ENCODE measurements around the gene MED31. TPM values are rescaled to one million over a fixed set of nuclear protein-coding genes. Genes with fewer than 3 reads are reported as not detected.
A peak's percentile ranks its signal among the peaks of the same experiment; 100 is the strongest.

Gene MED31
- total and polyA plus RNA-seq, 2 of the 13 experiments (the other 11 are each of a cell fraction or from before 2014, with no cell fraction given): 19.0 to 20.9 TPM

DNA sequence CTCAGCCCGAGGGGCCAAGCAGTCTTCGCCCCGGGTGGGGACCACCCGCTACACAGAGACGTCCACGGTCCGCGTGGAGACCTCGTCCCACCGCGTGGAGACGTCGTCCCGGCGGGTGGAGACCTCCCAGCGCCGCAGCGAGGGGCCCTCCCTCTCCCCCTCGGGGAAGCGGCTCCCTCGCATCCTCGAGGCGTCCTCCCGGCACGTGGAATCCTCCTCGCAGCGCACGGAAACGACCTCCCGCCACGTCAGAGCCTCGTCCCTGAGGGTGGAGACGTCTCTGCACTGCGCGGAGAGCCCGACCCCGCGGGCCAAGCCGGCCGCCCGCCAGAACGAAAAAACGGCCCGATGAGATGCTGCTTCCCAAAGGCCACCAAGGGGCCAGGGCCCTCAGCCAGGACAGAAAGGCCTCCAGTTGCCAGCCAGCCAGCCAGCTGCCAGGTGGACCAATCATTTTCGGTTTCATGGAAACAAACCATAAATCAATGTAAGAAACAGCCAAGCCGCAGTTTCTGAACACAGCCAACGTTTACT lies 581 bp upstream of the MED31 start (continued):
- TF ChIP-seq ZNF17 (CRISPR knock-in tag; IDR thresholded peaks at IDR 0.05) (no peak), ZNF225 (CRISPR knock-in tag; IDR thresholded peaks at IDR 0.05) (peak; percentile 99), HNRNPH1 (optimal IDR thresholded peaks at IDR 0.05; ENCODE audit: low read depth, low read length) (no peak), NPAS2 (CRISPR knock-in tag; IDR thresholded peaks at IDR 0.05; ENCODE audit: borderline replicate concordance) (no peak), SYNCRIP (IDR thresholded peaks at IDR 0.05; ENCODE audit: insufficient read depth, low read depth, low read length) (no peak), SP1 (IDR thresholded peaks at IDR 0.05) (no peak), SP1 (CRISPR knock-in tag; IDR thresholded peaks at IDR 0.05) (no peak), ZNF841 (CRISPR knock-in tag; IDR thresholded peaks at IDR 0.05; ENCODE audit: borderline replicate concordance) (peak; percentile 85), SMAD1 (CRISPR knock-in tag; IDR thresholded peaks at IDR 0.05; ENCODE audit: borderline replicate concordance, low read depth) (peak; percentile 84; the same call in 1 of the 2 replicates), ZNF83 (CRISPR knock-in tag; IDR thresholded peaks at IDR 0.05; ENCODE audit: borderline replicate concordance) (peak; percentile 93), ZSCAN29 (CRISPR knock-in tag; conservative IDR thresholded peaks at IDR 0.05) (no peak), ZNF354B (CRISPR knock-in tag; IDR thresholded peaks at IDR 0.05) (0 out of 2 replicates have a peak, but pooled peaks have one; percentile 89)
- TF ChIP-seq, protein P1, sequence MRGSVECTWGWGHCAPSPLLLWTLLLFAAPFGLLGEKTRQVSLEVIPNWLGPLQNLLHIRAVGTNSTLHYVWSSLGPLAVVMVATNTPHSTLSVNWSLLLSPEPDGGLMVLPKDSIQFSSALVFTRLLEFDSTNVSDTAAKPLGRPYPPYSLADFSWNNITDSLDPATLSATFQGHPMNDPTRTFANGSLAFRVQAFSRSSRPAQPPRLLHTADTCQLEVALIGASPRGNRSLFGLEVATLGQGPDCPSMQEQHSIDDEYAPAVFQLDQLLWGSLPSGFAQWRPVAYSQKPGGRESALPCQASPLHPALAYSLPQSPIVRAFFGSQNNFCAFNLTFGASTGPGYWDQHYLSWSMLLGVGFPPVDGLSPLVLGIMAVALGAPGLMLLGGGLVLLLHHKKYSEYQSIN (CRISPR knock-in tag; IDR thresholded peaks at IDR 0.05; ENCODE audit: borderline replicate concordance): no peak
- TF ChIP-seq, protein P2, sequence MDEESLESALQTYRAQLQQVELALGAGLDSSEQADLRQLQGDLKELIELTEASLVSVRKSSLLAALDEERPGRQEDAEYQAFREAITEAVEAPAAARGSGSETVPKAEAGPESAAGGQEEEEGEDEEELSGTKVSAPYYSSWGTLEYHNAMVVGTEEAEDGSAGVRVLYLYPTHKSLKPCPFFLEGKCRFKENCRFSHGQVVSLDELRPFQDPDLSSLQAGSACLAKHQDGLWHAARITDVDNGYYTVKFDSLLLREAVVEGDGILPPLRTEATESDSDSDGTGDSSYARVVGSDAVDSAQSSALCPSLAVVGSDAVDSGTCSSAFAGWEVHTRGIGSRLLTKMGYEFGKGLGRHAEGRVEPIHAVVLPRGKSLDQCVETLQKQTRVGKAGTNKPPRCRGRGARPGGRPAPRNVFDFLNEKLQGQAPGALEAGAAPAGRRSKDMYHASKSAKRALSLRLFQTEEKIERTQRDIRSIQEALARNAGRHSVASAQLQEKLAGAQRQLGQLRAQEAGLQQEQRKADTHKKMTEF (CRISPR knock-in tag; IDR thresholded peaks at IDR 0.05): peak; percentile 93
- TF ChIP-seq, protein P3, sequence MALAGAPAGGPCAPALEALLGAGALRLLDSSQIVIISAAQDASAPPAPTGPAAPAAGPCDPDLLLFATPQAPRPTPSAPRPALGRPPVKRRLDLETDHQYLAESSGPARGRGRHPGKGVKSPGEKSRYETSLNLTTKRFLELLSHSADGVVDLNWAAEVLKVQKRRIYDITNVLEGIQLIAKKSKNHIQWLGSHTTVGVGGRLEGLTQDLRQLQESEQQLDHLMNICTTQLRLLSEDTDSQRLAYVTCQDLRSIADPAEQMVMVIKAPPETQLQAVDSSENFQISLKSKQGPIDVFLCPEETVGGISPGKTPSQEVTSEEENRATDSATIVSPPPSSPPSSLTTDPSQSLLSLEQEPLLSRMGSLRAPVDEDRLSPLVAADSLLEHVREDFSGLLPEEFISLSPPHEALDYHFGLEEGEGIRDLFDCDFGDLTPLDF (CRISPR knock-in tag; IDR thresholded peaks at IDR 0.05): peak; percentile 19; the same call in 1 of the 2 replicates
- TF ChIP-seq, protein P4, sequence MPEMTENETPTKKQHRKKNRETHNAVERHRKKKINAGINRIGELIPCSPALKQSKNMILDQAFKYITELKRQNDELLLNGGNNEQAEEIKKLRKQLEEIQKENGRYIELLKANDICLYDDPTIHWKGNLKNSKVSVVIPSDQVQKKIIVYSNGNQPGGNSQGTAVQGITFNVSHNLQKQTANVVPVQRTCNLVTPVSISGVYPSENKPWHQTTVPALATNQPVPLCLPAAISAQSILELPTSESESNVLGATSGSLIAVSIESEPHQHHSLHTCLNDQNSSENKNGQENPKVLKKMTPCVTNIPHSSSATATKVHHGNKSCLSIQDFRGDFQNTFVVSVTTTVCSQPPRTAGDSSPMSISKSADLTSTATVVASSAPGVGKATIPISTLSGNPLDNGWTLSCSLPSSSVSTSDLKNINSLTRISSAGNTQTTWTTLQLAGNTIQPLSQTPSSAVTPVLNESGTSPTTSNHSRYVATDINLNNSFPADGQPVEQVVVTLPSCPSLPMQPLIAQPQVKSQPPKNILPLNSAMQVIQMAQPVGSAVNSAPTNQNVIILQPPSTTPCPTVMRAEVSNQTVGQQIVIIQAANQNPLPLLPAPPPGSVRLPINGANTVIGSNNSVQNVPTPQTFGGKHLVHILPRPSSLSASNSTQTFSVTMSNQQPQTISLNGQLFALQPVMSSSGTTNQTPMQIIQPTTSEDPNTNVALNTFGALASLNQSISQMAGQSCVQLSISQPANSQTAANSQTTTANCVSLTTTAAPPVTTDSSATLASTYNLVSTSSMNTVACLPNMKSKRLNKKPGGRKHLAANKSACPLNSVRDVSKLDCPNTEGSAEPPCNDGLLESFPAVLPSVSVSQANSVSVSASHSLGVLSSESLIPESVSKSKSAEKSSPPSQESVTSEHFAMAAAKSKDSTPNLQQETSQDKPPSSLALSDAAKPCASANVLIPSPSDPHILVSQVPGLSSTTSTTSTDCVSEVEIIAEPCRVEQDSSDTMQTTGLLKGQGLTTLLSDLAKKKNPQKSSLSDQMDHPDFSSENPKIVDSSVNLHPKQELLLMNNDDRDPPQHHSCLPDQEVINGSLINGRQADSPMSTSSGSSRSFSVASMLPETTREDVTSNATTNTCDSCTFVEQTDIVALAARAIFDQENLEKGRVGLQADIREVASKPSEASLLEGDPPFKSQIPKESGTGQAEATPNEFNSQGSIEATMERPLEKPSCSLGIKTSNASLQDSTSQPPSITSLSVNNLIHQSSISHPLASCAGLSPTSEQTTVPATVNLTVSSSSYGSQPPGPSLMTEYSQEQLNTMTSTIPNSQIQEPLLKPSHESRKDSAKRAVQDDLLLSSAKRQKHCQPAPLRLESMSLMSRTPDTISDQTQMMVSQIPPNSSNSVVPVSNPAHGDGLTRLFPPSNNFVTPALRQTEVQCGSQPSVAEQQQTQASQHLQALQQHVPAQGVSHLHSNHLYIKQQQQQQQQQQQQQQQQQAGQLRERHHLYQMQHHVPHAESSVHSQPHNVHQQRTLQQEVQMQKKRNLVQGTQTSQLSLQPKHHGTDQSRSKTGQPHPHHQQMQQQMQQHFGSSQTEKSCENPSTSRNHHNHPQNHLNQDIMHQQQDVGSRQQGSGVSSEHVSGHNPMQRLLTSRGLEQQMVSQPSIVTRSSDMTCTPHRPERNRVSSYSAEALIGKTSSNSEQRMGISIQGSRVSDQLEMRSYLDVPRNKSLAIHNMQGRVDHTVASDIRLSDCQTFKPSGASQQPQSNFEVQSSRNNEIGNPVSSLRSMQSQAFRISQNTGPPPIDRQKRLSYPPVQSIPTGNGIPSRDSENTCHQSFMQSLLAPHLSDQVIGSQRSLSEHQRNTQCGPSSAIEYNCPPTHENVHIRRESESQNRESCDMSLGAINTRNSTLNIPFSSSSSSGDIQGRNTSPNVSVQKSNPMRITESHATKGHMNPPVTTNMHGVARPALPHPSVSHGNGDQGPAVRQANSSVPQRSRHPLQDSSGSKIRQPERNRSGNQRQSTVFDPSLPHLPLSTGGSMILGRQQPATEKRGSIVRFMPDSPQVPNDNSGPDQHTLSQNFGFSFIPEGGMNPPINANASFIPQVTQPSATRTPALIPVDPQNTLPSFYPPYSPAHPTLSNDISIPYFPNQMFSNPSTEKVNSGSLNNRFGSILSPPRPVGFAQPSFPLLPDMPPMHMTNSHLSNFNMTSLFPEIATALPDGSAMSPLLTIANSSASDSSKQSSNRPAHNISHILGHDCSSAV (CRISPR knock-in tag; IDR thresholded peaks at IDR 0.05; ENCODE audit: borderline replicate concordance): no peak
- TF ChIP-seq, protein P5, sequence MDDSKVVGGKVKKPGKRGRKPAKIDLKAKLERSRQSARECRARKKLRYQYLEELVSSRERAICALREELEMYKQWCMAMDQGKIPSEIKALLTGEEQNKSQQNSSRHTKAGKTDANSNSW (CRISPR knock-in tag; IDR thresholded peaks at IDR 0.05; ENCODE audit: borderline replicate concordance): peak; percentile 99

Data from HepG2 (cell line).